Activated T-cell treated with anti-CD3 and anti-CD28 coated beads for 1 hour (primary cell): ENCODE data around the gene PHEX.
A peak's percentile ranks its signal among the peaks of the same experiment; 100 is the strongest.

Source experiments
- DNase-seq: peaks from one replicate; pipeline ENCODE4 v3.0.0-alpha.2; 2020; ENCODE audit warnings: low read depth

PHEX gene

DNA sequence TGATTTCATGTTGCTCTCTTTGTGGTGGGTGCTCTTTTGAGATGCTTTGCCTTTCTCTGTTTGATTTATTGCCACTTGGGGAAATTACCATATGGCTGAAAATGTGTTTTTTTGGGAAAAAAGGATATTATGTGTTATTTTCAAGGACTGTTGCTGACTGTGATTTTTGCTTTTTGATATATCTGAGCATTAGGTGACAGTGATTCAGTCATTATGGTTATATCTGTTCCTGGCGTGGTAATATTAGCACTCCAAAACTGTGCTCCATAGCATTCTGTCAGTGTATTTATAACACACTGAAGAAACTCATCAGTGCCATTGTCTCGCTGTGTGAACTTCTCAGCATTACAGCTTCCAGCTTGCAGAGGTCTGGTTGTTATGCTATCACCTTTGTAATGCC is 73.8 kb downstream of the PHEX start:
- DNase-seq = no peak

DNA sequence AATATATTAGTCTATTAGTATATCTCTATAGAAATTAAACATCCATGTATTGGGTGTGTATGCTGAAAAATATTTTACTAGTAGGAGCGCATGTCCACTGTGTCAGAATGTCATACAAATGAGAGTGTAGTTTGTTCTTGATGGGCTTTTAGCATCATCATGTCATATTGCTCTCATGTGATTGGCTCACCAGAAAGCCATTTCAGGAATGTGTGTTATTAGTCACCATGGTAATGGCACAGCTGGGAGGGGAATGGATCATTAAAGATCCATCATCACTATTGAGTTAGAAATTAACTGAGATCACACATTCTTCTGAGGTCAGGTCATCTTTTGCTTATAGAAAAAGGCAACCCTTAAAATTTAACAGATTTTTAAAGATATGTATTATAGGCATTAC is 77.3 kb downstream of the PHEX start:
- DNase-seq = no peak

DNA sequence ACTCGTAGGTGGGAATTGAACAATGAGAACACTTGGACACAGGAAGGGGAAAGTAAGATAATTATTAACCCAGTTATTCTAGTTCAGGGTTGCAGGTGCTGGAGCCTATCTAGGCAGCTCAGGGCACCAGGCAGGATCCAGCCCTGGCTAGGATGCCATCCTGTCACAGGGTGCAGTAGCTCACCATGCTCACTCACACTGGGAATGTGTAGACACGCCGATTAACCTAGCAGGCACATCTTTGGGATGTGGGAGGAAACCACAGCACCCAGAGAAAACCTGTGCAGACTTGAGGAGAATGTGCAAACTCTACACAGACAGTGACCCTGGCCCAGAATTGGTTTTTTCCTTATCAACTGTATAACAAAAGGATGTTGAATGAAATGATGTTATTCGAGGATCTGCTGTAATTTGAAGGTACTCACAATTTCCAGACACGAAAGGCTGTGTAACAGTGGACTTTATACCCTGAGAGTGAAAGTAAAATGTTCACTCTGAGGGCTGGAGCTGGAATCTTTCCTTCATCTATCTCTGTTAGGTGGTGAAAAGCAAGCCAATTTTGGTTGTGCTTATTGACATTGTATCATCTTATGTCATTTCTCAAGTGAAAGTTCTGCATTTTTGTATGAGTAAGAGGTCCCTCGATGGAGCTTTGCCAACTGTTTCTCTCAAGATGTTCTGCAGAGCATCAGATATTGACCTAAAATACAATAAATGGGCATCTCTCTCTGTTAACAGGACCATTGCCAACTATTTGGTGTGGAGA is 78.8 kb downstream of the PHEX start:
- no peak for DNase-seq

DNA sequence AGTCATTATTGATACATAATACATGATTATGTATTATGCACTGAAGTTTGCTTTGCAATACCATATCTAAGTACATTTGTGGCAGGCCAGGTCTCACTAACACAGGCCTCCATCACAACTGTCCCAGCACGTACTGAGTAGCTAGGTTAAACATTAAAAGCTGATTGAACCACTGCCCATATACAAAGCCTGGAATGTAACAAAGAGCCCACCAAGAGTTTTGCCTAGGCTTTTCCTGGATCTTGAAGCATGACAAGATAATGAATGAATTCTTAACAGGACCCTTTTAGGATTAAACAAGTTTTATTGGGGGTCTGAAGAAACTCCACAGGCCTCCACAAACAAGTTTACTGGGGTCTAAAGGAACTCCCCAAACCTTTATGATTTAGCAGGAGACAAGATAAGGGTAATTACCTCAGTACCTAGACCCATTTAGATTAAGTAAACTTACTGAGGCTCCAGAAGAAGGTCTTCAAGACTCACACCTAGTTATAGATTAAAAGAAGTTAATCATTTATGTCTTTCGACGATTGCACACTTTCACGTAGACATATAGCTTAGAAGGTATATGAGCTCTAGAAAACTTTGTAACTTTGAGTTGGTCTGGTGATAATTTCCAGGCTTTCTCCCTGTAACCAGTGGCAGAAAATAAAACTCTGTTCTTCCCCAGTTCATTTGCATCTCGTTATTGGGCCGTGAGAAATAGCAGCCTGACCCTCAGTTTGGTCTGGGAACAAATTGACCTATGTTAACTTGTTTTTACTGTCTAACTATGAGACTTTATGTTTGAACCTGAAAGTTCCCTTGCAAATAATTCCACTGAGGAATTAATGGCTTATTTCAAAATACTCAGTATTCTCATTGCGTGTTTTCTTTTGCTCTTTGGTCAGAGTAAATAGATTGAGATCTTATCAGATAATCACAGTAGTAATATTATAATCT is 84.8 kb downstream of the PHEX start:
- DNase-seq = no peak

GRCh38 chrX:22117633-22118032 is 85.5 kb downstream of the PHEX start:
- DNase-seq = no peak

DNA sequence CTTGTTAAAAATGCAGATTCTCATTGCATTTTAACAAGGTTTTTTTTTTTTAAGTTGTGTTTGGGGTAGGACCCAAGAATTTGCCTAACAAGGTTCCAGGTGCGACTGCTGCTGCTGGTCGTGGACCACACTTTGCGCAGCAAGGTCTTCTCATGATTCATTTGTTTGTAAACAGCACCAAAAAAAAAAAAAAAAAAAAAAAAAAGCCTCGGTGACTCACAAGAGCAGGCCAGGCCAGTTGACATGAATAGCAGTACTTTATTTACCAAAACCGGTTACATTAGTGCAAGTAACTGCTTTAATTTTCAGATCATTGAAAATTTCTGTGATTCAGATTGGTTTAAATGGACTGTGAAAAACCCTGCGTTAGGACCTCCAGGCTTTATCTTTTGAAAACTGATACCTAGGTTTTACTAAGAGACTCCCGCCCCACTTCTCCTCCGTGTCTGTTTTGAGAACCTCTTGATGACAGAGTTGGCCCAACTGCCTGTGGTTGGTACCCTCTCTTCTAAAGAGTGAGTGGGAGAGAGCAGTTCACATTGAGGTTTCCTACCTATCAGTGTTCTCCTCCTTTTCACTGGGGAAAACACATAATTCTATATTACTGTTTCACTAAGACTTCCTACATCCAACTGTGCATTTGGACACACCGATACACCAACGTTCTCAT is 86.2 kb downstream of the PHEX start:
- no peak for DNase-seq

GRCh38 chrX:22121161-22121560 is 89.0 kb downstream of the PHEX start:
- DNase-seq = no peak

GRCh38 chrX:22122510-22122909 is 90.4 kb downstream of the PHEX start:
- DNase-seq = no peak

DNA sequence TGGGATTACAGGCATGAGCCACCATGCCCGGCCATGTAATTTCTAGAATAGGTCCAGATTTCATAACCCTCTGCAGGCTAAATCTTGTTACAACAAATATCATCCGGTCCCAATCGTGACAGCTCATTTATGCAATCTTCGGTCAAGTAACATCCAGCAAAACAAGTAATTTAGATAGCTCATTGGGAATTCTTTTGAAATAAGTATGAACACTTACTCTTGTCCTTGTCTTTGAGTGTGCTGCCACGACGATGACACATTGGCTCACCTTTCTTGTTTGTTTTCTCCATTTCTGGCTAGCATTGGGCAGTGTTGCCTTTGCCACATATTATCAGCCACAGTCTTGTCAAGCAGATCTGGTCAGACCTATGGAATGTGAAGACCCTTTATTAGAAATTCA is 92.0 kb downstream of the PHEX start:
- no peak for DNase-seq

DNA sequence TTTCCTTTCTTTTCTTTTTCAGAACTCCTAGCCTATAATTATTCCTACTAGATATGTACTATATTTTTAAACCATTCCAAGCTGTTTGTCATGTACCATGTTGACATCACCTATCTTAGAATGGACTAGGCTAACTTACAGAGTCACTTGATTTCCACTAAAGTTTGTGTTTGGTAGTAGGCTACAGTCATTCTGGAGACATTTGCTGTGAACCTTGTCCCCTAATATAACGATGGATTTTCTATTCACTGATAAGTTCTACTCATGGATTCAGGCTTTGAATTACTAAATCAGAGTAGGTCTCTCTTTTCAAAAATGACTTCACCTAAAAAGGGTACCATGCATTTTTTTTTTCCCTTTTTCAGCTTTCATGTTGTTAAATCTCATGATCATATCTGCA is 93.4 kb downstream of the PHEX start:
- no peak for DNase-seq

DNA sequence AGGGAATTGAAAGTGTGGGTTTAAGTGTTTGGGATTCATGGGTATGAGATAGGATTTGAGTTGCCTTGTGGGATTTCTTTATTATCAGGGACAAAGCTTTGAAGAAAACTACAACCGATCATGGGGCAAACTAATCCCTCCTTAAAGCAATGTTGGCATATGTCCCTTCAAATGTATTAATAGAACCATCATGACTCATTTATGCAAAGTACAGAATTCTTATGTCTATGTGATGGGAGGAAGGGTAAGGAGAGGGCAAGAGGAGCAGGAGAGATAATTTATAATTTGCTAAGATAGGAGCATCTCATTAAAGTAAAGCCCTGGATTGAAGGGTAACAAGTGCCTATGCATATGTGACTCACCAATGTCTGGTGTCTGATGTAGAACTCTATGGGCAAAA is 94.2 kb downstream of the PHEX start:
- no peak for DNase-seq

DNA sequence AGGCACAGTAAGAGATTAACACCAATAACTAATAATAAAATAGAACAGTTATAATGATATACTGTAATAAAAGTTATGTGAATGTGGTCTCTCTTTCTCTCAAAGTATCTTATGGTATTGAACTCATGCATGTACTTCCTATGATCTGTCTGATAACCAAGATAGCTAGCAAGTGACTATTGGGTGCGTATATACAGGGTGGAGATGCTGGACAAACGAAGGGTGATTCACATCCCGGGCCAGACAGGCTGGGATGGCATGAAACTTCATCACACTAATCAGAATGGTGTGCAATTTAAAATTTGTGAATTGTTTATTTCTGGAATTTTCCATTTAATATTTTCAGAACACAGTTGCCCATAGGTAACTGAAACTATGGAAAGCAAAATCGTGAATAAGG is 96.8 kb downstream of the PHEX start:
- DNase-seq = no peak

GRCh38 chrX:22134681-22135080 is 102.6 kb downstream of the PHEX start:
- DNase-seq = no peak

DNA sequence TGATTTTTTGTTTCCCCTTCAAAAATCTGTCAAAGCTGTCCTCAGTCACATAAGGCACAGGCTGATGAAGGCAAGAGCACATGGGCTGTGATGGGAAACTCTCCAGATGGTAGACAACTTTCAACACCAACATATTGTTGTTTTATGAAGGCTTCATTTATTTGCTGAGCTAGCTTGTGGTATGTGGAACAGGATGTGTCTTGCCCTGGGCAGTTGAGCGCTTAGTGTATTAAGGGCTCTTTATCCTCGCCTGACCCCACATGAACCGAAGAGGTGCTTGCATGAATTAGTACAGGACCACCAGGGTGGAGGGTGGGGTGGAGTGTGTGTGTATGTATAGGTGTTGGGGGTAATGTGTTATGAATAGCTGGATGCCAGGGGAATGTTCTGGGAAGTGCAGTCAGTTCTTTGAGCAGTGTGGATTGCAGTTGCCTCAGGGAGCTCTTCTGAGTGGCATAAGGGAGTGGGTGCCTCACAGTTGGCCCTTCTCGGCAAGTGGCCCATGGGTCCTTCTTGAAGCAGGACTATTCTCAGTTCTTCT is 103.1 kb downstream of the PHEX start:
- DNase-seq = no peak

GRCh38 chrX:22135994-22136684 is 104.0 kb downstream of the PHEX start:
- DNase-seq = peak; percentile 1

- no peak for DNase-seq
Observed at GRCh38 chrX:22136711-22137110, 104.6 kb downstream of the PHEX start.

GRCh38 chrX:22139822-22140221 is 107.7 kb downstream of the PHEX start:
- no peak for DNase-seq

- DNase-seq = no peak
Observed at GRCh38 chrX:22141047-22141730, 109.1 kb downstream of the PHEX start.

- no peak for DNase-seq
Observed at GRCh38 chrX:22147214-22147613, 115.1 kb downstream of the PHEX start.

GRCh38 chrX:22147942-22148341 is 115.8 kb downstream of the PHEX start:
- DNase-seq = no peak

GRCh38 chrX:22148565-22148964 is 116.4 kb downstream of the PHEX start:
- DNase-seq = no peak
